SK-N-MC (cell line): ENCODE results near the gene THEMIS2.

Experiments
- EZH2 ChIP-seq: fragments of 200-600 bp; sonication (generic); IDR thresholded peaks from one replicate; pipeline ENCODE4 v1.6.1; 2017; ENCODE audit warnings: antibody characterized with exemption
- FOXP2 ChIP-seq: optimal IDR thresholded peaks from 2 replicates; pipeline ENCODE3; 2011; ENCODE audit warnings: mild to moderate bottlenecking, moderate library complexity; ENCODE audit not compliant: insufficient read depth; ENCODE audit errors: extremely low read length, control extremely low read depth
- POLR2AphosphoS5 ChIP-seq: IDR thresholded peaks from 2 replicates; pipeline ENCODE4 v1.6.1; 2012; ENCODE audit warnings: mild to moderate bottlenecking, low read depth, low read length, borderline replicate concordance

- no peak for TF ChIP-seq EZH2
- no peak for TF ChIP-seq POLR2AphosphoS5
- TF ChIP-seq FOXP2, result no peak
Measured at GRCh38 chr1:27831568-27832410, 40.6 kb upstream of the THEMIS2 start.
